AG10803 (cell line): ENCODE data around the gene GP9.

Source experiments
- DNase-seq: peaks from one replicate; pipeline ENCODE4 v3.0.0; 2010; ENCODE audit warnings: low read depth
- H3K4me3 ChIP-seq: 2 replicates; pipeline ENCODE4 v1.5.1; 2011; ENCODE audit warnings: mild to moderate bottlenecking, low read length, control low read depth
- TF ChIP-seq, protein P1 (sequence below): conservative IDR thresholded peaks from 2 replicates; pipeline ENCODE4 v1.5.1; 2011; ENCODE audit warnings: mild to moderate bottlenecking, low read length, control low read depth, inconsistent platforms

Gene GP9

DNA sequence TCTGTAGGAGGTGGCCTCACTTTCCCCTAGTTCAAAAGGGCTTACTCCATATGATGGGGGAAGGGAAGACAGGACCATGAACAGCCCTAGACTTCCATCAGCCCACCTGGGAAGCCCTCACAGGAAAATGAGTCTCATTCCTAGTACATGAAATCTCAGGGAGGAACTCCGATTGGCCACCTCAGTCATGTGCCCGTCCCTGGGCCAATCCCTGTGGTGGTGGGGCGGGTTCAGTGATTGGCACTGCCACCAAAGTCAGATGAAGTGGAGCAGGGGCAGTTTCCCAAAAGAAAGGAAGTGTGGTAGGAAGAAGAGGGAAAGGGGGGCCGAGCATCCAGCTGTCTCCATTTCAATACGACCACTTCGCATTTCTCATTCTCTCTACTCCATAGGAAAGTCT is 25.9 kb upstream of the GP9 start:
- DNase-seq, result no peak
- H3K4me3 ChIP-seq, result no peak overlapping the region
- TF ChIP-seq, protein P1, sequence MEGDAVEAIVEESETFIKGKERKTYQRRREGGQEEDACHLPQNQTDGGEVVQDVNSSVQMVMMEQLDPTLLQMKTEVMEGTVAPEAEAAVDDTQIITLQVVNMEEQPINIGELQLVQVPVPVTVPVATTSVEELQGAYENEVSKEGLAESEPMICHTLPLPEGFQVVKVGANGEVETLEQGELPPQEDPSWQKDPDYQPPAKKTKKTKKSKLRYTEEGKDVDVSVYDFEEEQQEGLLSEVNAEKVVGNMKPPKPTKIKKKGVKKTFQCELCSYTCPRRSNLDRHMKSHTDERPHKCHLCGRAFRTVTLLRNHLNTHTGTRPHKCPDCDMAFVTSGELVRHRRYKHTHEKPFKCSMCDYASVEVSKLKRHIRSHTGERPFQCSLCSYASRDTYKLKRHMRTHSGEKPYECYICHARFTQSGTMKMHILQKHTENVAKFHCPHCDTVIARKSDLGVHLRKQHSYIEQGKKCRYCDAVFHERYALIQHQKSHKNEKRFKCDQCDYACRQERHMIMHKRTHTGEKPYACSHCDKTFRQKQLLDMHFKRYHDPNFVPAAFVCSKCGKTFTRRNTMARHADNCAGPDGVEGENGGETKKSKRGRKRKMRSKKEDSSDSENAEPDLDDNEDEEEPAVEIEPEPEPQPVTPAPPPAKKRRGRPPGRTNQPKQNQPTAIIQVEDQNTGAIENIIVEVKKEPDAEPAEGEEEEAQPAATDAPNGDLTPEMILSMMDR, result no peak

GRCh38 chr3:129035360-129036221 is 25.0 kb upstream of the GP9 start:
- TF ChIP-seq, protein P1, result no peak
- DNase-seq, result no peak

GRCh38 chr3:129036222-129037092 is 24.1 kb upstream of the GP9 start:
- TF ChIP-seq, protein P1, result no peak

More at GRCh38 chr3:129035360-129036221, 25.0 kb upstream of the GP9 start:
- no peak overlapping the region for H3K4me3 ChIP-seq

GRCh38 chr3:129037093-129037419 is 23.5 kb upstream of the GP9 start:
- H3K4me3 ChIP-seq, result no peak overlapping the region
- DNase-seq, result no peak
- TF ChIP-seq, protein P1, result no peak

More at GRCh38 chr3:129036222-129037092, 24.1 kb upstream of the GP9 start:
- no peak for DNase-seq
- H3K4me3 ChIP-seq, result no peak overlapping the region

DNA sequence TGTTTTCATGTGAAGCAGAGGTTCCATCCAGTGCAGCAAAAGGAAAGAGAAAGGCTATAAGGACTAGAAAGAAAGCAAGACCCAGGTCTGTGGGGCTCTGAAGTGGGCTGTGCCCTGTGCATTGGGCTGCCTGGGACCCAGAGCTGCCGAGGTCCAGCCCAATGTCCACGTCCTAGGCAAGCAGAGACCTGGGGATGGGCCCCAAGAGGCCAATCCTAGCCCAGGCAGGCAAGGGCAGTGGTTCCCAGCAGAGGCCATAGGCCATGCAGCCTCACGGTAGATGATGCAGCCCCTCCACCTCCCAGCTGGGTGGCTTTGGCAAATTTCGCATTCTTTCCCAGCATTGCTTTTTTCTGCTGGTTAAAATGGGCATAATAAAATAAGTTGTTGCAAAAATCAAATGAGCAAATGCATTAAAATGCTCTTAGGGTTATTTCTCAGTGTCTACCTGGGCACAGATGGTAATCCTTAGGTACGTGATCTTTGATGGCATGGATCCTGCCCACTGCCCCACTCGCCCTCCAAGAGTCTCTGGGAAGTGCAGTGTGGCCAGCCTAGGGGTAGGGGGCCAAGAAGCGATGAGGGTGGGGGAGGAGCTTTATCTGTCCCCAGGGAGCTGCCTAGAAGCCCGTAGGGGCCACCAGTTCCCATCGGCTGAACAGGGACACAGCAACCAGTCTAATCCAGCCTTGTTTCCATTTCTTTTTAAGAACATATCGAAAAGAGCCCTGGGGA is 22.3 kb upstream of the GP9 start:
- no peak overlapping the region for H3K4me3 ChIP-seq
- TF ChIP-seq, protein P1, result no peak
- no peak for DNase-seq

DNA sequence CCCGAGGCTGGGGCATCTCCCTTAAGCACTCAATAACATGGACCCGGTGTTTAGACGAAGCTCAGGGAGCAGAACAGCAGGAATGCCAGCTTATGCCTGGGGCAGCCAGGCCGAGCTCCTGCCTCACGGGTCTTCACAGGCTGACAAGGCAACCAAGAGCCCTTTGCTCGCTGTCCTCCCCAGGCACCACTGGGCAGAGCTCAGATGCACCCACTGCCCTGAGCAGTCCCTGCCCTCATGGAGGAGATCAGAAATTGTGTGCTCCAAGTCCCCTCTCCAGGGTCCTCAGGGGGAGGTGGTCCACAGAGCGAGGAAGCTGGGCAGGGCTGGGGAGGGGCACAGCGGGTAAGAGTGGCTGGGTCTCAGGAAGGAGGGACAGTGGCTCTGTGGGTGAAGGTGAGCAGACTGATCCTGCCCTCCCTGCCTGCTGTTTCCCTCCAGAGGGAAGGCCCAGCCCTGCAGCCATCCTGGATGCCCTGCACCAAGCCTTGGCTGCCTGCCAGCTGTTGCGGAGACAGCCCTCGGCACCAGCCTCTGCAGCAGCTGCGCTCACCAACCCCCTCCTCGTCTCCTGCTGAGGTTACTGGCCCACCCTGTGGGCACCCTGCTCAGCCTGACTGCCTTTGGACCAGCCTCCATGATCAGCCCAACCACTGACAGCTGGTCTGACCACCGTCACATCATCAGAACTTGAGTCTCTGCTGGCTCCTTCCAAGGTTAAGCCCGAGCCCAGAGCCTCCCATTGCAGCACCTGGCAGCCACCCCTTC is 21.1 kb upstream of the GP9 start:
- TF ChIP-seq, protein P1, result no peak
- H3K4me3 ChIP-seq, result no peak overlapping the region
- DNase-seq, result no peak
